Neutrophil (primary cell): ENCODE measurements around the gene EPB41L4A.

Experiments
- H3K27ac ChIP-seq: fragments of 200-600 bp; sonication (generic); 2 replicates; pipeline ENCODE4 v1.5.1; 2016; ENCODE audit warnings: mild to moderate bottlenecking, moderate library complexity
- H3K27me3 ChIP-seq: fragments of 200-600 bp; sonication (generic); 2 replicates; pipeline ENCODE4 v1.6.0; 2016; ENCODE audit warnings: mild to moderate bottlenecking
- H3K36me3 ChIP-seq: fragments of 200-600 bp; sonication (generic); 2 replicates; pipeline ENCODE4 v1.5.1; 2017
- H3K4me1 ChIP-seq, 2 experiments: fragments of 200-600 bp in 1 of 2; sonication (generic) in 1 of 2; 1 replicate in 1 of 2; 2 replicates in 1 of 2; pipeline versions ENCODE4 v1.5.1 to v1.6.1; 2013 to 2016; ENCODE audit warnings: low read depth in 1 of 2, low read length in 1 of 2, mild to moderate bottlenecking in 1 of 2, moderate library complexity in 1 of 2; ENCODE audit not compliant: control insufficient read depth in 1 of 2, insufficient read depth in 1 of 2
- H3K4me3 ChIP-seq, 2 experiments: fragments of 200-600 bp in 1 of 2; sonication (generic) in 1 of 2; 1 replicate in 1 of 2; 2 replicates in 1 of 2; pipeline ENCODE4 v1.5.1; 2013 to 2016; ENCODE audit warnings: low read depth in 1 of 2, low read length in 1 of 2, mild to moderate bottlenecking in 1 of 2, moderate library complexity in 1 of 2
- H3K9me3 ChIP-seq: fragments of 200-600 bp; sonication (generic); 2 replicates; pipeline ENCODE4 v1.5.1; 2016
- CTCF ChIP-seq: fragments of 200-600 bp; sonication (generic); IDR thresholded peaks from 2 replicates; pipeline ENCODE4 v1.5.1; 2016; ENCODE audit warnings: antibody characterized with exemption

Gene EPB41L4A

DNA sequence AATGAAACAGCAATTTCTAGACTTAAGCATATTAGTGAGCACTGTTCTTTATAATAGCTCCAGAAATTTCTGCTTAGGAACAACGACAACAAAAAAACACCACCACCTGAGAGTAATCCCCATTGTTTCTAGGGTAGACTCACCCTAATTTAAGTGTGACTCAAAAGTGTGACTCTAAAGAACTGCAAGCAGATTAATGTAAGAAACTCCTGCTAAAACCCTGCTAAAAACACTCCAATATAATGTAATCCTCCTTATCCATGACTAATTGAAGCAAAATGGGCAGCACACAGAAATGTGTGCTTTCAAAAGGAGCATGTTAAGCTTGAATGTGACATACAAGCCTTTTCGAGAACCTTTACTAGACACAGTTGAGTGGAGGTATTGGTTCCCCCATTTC lies 296.0 kb downstream of the EPB41L4A start:
- H3K27me3 ChIP-seq, result no peaks in the 10 kb centered on the region
- no peaks in the 10 kb centered on the region for H3K36me3 ChIP-seq
- no peak for TF ChIP-seq CTCF
- H3K27ac ChIP-seq, result no peak overlapping the region
- H3K4me1 ChIP-seq, result peaks cover 6% of the 10 kb centered on the region in 2 experiments
- H3K9me3 ChIP-seq, result no peaks in the 10 kb centered on the region
- no peak overlapping the region for H3K4me3 ChIP-seq

- no peak for TF ChIP-seq CTCF
- Histone ChIP-seq H3K36me3 (no peaks in the 10 kb centered on the region), H3K27ac (no peak overlapping the region), H3K4me1 (peaks cover 4 to 5% of the 10 kb centered on the region in 2 experiments), H3K9me3 (no peaks in the 10 kb centered on the region), H3K27me3 (no peaks in the 10 kb centered on the region), H3K4me3 (no peak overlapping the region)
Observed at GRCh38 chr5:112122353-112122752, 296.7 kb downstream of the EPB41L4A start.

GRCh38 chr5:112121258-112121657 lies 297.8 kb downstream of the EPB41L4A start:
- H3K4me1 ChIP-seq, result peaks cover 4 to 5% of the 10 kb centered on the region in 2 experiments
- H3K27ac ChIP-seq, result no peak overlapping the region
- H3K36me3 ChIP-seq, result no peaks in the 10 kb centered on the region
- no peak for TF ChIP-seq CTCF
- no peak overlapping the region for H3K4me3 ChIP-seq
- no peaks in the 10 kb centered on the region for H3K27me3 ChIP-seq
- H3K9me3 ChIP-seq, result no peaks in the 10 kb centered on the region

- H3K27ac ChIP-seq, result no peak overlapping the region
- H3K27me3 ChIP-seq, result no peaks in the 10 kb centered on the region
- TF ChIP-seq CTCF, result no peak
- H3K9me3 ChIP-seq, result no peaks in the 10 kb centered on the region
- peaks cover 4 to 5% of the 10 kb centered on the region in 2 experiments for H3K4me1 ChIP-seq
- no peak overlapping the region for H3K4me3 ChIP-seq
- no peaks in the 10 kb centered on the region for H3K36me3 ChIP-seq
Observed at GRCh38 chr5:112119969-112120368, 299.1 kb downstream of the EPB41L4A start.

DNA sequence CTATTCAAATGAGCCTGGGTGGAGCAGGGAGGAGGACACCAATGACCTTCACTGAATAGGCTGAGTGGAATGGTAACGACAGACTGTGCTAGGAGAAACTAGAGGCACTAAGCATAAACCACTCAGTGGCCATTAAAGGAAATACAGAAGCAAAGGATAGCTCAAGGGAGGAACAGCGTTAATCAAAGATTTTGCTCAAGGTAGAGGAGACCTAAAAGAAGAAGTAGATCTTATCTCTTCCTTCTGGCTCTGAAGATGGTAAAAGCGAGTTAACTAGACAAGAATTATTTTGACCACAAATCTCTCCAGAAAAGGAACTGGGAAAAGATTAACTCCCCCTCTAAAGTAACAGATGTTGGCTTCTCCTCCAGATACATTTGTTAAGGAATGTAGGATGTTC lies 299.6 kb downstream of the EPB41L4A start:
- Histone ChIP-seq H3K9me3 (no peaks in the 10 kb centered on the region), H3K27me3 (no peaks in the 10 kb centered on the region), H3K36me3 (no peaks in the 10 kb centered on the region), H3K27ac (no peak overlapping the region), H3K4me1 (peaks cover 0 to 1% of the 10 kb centered on the region in 2 experiments), H3K4me3 (no peak overlapping the region)
- no peak for TF ChIP-seq CTCF

GRCh38 chr5:112117551-112117950 lies 301.5 kb downstream of the EPB41L4A start:
- Histone ChIP-seq H3K27me3 (no peaks in the 10 kb centered on the region), H3K36me3 (no peaks in the 10 kb centered on the region), H3K9me3 (no peaks in the 10 kb centered on the region), H3K4me1 (no peaks in the 10 kb centered on the region), H3K27ac (no peak overlapping the region), H3K4me3 (no peak overlapping the region)
- no peak for TF ChIP-seq CTCF
